ENCODE results near the gene CKLF. TPM values are rescaled to one million over a fixed set of nuclear protein-coding genes. Genes with fewer than 3 reads are reported as not detected.

CKLF gene
- total RNA-seq, 4 donors from 2014 or later: 31.8 to 75.4 (median 35.6) TPM

DNA sequence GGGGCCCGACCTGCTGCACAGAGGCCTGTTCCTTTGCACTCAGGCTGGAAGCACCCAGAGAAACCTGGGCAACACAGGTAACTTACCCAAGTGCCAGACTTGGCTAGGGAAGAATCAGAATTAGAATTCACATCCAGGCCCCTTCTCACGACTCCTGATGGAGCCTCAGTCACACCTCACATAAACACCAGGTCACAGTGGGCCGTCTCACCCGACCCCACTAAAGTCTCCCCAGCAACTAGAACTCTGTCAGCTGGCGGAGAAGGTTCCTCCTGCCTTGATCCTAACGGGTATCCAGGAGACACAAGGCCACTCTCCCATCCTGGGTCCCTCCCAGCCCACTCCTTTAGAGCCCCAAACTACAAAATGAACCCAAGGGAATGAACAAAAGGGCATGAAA lies 8.8 kb upstream of the CKLF start:
- Histone ChIP-seq H3K4me3 (no peak overlapping the region), H3K9me3 (no peaks in the 10 kb centered on the region), H3K27ac (peak overlapping the region in 1 of 4 donors; percentile 9), H3K27me3 (no peaks in the 10 kb centered on the region), H3K36me3 (peaks cover 0 to 74% (median 0%) of the 10 kb centered on the region in 3 donors), H3K4me1 (peaks cover 0 to 23% (median 10%) of the 10 kb centered on the region in 4 donors)
- 71 to 82% methylated on average over 6 of the region's 6 CpGs for WGBS, 2 donors
- TF ChIP-seq EP300 (IDR thresholded peaks at IDR 0.05) (no peak), POLR2A (IDR thresholded peaks at IDR 0.05) (no peak)
- no peak for DNase-seq (ENCODE audit: low spot score in 2 of 2)

DNA sequence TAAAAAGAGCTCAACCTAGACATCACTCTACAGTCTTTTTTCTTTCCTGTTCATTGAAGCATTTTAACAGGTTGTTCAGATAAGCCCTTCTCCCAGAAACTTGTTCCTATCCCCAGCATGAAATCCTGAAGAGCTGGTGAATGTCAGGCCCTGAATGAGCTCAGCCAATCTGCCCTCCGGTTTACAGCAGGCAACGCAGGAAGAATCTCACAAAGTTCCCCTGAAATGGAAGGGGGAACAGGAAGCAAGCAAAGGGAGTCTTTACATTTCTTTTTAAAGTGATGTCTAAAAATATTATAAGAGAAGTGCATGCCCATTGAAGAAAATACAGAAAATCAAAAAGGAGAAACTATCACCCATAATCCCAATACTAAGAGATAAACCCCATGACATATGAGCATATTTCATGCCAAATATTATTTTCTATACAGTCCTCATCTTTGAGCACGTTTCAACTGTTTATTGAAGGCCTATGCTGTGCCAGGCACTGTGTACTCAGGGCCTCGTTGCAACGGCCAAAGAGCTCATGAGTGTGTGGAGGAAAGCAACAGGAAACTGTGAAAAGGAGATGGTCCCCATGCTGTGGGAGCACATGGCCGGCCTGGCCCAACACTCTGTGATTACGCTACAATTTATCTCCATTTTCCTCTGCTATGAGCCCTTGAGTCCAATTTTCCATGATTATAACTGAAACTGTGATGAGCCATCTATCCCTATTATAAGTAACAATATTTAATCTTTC lies 8.2 kb upstream of the CKLF start:
- Histone ChIP-seq H3K9me3 (no peaks in the 10 kb centered on the region), H3K4me3 (no peak overlapping the region), H3K4me1 (peaks cover 0 to 30% (median 14%) of the 10 kb centered on the region in 4 donors), H3K36me3 (peaks cover 0 to 68% (median 0%) of the 10 kb centered on the region in 3 donors), H3K27ac (peak overlapping the region in 1 of 4 donors; percentile 53), H3K27me3 (no peaks in the 10 kb centered on the region)
- TF ChIP-seq, protein P1, sequence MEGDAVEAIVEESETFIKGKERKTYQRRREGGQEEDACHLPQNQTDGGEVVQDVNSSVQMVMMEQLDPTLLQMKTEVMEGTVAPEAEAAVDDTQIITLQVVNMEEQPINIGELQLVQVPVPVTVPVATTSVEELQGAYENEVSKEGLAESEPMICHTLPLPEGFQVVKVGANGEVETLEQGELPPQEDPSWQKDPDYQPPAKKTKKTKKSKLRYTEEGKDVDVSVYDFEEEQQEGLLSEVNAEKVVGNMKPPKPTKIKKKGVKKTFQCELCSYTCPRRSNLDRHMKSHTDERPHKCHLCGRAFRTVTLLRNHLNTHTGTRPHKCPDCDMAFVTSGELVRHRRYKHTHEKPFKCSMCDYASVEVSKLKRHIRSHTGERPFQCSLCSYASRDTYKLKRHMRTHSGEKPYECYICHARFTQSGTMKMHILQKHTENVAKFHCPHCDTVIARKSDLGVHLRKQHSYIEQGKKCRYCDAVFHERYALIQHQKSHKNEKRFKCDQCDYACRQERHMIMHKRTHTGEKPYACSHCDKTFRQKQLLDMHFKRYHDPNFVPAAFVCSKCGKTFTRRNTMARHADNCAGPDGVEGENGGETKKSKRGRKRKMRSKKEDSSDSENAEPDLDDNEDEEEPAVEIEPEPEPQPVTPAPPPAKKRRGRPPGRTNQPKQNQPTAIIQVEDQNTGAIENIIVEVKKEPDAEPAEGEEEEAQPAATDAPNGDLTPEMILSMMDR (IDR thresholded peaks at IDR 0.05): no peak
- TF ChIP-seq POLR2A (IDR thresholded peaks at IDR 0.05): no peak
- TF ChIP-seq EP300 (IDR thresholded peaks at IDR 0.05): no peak
- WGBS, 2 donors: 65 to 66% methylated on average over 7 of the region's 7 CpGs
- no peak for DNase-seq (ENCODE audit: low spot score in 2 of 2)

DNA sequence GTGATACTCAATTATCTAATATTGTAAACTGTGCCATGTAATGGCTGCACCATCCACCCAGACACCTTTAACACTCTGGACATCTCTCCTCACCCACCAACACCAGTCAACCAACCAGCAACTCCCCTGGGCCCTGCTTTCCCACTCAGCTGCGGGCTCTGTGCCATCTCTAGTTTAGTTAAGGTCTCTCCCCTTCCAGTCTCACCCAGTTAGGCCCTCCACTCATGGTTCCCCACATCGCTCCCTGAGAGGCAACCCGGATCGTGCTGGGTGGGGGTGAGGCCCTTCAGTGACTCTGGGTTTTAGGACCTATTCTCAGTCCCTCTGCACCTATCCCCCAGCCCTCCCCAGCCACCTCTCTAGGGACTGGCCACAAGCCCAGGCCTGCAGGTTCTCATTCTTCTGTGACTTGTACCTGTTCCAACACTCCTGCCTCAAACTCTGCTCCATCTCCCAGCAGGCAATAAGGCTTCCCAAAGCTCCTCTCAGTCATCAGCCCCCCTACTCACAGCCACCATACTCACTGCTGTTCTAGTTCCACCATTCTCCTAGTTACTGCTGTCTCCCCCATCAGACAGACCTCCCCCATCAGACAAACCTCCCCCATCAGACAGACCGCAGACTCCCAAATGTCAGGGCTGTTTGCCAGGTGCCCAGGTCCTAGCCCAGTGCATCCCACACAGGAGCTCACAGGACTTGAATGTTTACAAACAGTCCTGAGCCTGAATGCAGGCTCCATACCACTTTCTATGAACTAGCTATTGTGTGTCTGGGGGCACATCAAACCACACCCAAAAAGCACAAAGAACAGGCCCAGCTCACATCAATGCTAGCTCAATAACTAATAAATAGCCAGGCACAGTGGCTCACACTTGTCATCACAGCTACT lies 5.0 kb upstream of the CKLF start:
- WGBS, 2 donors: 91% methylated on average over 5 of the region's 5 CpGs
- no peak overlapping the region for H3K4me3 ChIP-seq
- H3K27ac ChIP-seq: peak overlapping the region in 2 of 4 donors; percentile 96 to 97
- H3K36me3 ChIP-seq: peaks cover 0 to 45% (median 0%) of the 10 kb centered on the region in 3 donors
- DNase-seq (ENCODE audit: low spot score in 2 of 2): no peak
- TF ChIP-seq POLR2A (IDR thresholded peaks at IDR 0.05) (no peak), EP300 (IDR thresholded peaks at IDR 0.05) (no peak)
- TF ChIP-seq, protein P1 (IDR thresholded peaks at IDR 0.05): no peak
- no peaks in the 10 kb centered on the region for H3K27me3 ChIP-seq
- H3K4me1 ChIP-seq: peaks cover 0 to 50% (median 28%) of the 10 kb centered on the region in 4 donors
- H3K9me3 ChIP-seq: no peaks in the 10 kb centered on the region

DNA sequence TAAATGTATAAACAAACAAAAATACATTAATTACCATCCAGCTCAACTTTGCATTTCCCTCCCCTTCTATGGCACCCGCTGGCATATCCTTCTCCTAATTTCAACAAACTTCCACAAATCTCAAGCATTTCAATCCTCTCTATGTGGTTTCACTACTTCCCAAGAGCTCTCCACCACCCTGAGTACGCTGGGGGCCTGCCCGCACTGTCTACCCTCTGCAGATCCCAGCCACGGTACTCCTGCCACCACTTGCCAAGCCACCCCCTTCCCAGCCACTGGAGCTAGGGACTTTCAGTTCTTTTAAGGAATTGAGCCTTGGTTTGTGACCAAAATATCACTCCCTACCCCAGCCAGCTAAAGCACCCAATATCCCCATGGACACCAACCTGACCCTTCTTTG lies 4.3 kb upstream of the CKLF start:
- H3K4me3 ChIP-seq: no peak overlapping the region
- peaks cover 0 to 48% (median 28%) of the 10 kb centered on the region in 4 donors for H3K4me1 ChIP-seq
- no peak for DNase-seq (ENCODE audit: low spot score in 2 of 2)
- 66 to 92% methylated on average over 4 of the region's 4 CpGs for whole genome bisulfite sequencing, 2 donors
- TF ChIP-seq EP300 (IDR thresholded peaks at IDR 0.05): no peak
- TF ChIP-seq, protein P1 (IDR thresholded peaks at IDR 0.05): no peak
- TF ChIP-seq POLR2A (IDR thresholded peaks at IDR 0.05): no peak
- H3K36me3 ChIP-seq: peaks cover 0 to 41% (median 0%) of the 10 kb centered on the region in 3 donors
- no peaks in the 10 kb centered on the region for H3K27me3 ChIP-seq
- peak overlapping the region in 3 of 4 donors; percentile 96 to 97 (median 96) for H3K27ac ChIP-seq
- H3K9me3 ChIP-seq: no peaks in the 10 kb centered on the region

DNA sequence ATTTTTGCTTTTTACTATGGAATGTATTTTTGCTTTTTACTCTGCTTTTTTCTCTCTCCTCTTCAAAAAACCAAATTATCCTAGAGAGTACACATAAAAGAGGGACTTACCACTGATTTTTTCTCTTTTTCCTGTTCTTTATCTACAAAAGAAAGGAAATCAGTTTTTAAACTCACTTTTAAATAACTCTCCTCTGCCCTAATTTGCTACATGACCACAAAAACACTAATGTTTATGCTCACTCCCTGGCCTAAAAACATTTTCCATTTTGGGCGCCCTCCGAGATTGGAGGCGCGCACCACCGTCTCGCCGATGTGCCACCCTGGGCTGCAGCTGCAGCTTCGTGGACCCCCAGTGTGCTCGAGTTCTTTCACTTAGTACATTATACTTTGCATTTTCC lies 3.5 kb upstream of the CKLF start:
- no peaks in the 10 kb centered on the region for H3K27me3 ChIP-seq
- peak overlapping the region; percentile 60 to 80 (median 66) for H3K4me3 ChIP-seq
- H3K4me1 ChIP-seq: peaks cover 0 to 56% (median 30%) of the 10 kb centered on the region in 4 donors
- no peak for DNase-seq (ENCODE audit: low spot score in 2 of 2)
- 42 to 45% methylated on average over 9 of the region's 9 CpGs for WGBS, 2 donors
- TF ChIP-seq POLR2A (IDR thresholded peaks at IDR 0.05): no peak
- TF ChIP-seq, protein P1 (IDR thresholded peaks at IDR 0.05): no peak
- no peak for TF ChIP-seq EP300 (IDR thresholded peaks at IDR 0.05)
- no peaks in the 10 kb centered on the region for H3K9me3 ChIP-seq
- H3K36me3 ChIP-seq: peaks cover 0 to 33% (median 0%) of the 10 kb centered on the region in 3 donors
- peak overlapping the region; percentile 93 to 97 (median 96) for H3K27ac ChIP-seq
